GM19023 (cell line): ENCODE results near the gene ZNF70.
"Not testable (repeated sequence)": the region's sequence is repeated elsewhere in the genome, so short reads cannot be mapped to it uniquely, and the experiment has no call there.

ENCODE experiments used
- ATAC-seq: cut with Tn5 transposase; IDR thresholded peaks from one replicate; pipeline ENCODE4 v1.9.1; 2021; ENCODE audit warnings: mild to moderate bottlenecking, moderate library complexity; ENCODE audit not compliant: unreplicated experiment

Gene ZNF70

DNA sequence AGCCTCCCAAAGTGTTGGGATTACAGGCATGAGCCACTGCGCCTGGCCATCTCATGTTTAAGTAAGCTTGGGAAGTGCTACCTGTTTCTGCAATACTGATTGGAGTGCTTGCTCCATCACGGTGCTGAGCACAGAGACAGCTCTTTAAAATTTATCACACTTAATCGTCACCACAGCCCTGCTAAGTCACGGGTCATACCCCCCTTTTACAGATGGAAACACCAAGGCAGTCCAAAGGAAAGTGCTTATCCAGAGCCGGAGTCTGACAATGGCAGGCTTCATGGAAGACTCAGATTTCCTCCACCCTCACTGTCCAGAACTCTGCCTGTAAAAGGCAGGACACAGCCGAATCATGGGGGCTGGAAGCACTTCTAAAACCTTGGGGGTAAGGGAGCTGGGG is 9.1 kb upstream of the ZNF70 start:
- ATAC-seq = no peak

DNA sequence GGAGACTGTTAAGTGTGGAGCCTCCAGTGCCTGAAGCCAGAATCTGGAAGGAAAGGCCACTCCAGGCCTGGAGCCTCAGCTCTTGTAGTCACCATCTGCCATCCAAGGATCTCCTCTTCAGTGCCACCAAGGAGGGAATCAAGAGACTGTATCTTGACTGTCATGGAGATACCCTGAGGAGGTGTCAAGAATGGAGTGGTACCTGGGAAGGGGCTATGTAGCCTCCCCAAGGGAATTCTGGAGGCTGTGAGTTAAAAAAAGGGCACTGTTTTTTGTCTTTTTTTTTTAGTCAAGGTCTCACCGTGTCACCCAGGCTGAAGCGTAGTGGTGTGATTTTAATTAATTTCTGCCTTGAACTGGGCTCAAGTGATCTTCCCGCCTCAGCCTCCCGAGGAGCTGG is 8.7 kb upstream of the ZNF70 start:
- ATAC-seq = no peak

DNA sequence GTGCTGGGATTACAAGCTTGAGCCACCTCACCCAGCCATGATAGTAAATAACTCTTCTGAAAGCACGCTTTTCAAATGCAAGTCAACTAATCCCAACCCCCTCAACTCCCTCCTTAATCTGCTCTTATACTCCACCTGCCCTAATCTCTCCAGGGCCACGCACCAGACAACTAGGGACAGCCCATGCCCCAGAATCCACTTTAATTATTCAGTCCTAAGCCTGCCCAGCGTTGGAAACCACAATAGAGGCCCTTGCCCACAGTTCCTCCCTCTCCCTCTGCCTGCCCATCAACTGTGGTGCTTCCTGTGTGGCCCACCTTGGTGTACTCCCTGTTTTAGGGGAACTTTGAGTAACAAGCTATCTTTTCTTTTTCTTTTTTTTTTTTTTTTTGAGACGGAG is 6.0 kb upstream of the ZNF70 start:
- ATAC-seq = no peak

DNA sequence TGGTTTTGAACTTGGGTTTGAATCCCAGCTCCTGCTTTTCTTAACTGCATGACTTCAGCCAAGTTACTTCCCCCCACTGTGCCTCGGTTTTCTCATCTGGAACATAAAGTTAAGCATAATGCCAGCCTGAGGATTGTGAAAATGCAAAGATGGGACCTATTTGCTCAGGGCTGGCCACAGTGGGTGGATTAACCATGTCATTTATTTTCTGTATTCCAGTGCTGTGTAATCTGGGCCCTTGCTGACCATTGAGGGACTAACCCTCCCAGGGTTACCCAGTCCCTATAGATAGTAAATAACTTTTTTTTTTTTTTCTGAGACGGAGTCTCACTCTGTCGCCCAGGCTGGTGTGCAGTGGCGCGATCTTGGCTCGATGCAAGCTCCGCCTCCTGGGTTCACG is 4.8 kb upstream of the ZNF70 start:
- ATAC-seq = no peak

DNA sequence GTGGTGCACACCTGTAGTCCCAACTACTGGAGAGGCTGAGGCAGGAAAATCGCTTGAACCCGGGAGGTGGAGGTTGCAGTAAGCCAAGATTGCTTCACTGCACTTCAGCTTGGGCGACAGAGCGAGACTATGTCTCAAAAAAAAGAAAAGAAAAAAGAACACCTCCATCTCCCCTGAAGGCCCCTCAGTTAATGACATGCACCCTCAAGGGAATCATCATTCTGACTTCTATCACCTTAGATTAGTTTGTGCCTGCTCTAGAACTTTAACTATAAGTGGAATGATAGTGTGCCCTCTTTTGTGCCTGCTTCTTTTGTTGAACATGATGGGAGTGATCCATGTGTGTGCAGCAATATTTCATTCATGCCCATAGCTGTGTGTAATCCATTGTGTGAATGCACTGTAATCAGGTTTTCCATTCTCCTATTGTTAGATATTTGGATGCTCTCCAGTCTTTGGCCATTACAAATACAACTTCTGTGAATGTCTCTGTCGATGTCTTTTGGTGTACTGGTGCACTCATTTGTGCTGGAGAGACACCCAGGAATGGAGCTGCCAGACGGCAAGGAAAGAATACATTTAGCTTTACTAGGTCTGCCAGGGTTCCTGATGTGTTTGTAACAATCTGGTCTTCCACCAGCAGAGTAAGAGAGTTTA is 4.2 kb upstream of the ZNF70 start:
- no peak for ATAC-seq

DNA sequence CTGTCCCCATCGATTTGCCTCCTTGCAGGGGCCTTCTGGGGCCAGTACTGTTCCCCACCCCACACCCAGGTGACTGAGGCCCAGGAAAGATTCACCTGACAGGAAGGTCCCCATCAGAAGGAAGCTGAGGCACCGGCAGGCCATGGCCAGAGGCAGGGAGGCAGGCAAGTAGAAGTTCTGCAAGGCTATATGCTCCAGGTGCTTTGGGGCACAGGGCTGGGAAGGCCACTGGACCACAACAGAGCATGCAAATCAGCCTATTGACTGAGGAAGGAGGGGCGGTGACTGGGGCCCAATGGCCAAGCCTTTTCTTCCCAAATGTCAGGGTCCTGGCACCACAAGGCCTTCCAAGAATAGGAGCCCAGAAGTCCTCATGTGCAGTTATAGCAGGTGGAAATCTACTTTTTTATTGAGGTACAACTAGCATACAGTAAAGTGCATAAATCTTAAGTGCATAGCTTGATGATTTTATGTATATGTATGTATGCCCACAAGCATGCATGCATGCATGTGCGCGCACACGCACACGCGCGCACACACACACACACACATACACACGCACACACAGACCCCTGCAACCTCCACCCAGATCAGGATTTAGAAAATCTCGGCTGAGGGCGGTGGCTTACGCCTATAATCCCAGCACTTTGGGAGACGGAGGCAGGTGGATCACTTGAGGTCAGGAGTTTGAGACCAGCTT is 3.5 kb upstream of the ZNF70 start, which contains the start of gene VPREB3:
VPREB3 (minus strand) TSS at position 206 of the 700 bp plus-strand sequence; CDS start at position 144, 62 bp downstream.
- ATAC-seq = no peak

DNA sequence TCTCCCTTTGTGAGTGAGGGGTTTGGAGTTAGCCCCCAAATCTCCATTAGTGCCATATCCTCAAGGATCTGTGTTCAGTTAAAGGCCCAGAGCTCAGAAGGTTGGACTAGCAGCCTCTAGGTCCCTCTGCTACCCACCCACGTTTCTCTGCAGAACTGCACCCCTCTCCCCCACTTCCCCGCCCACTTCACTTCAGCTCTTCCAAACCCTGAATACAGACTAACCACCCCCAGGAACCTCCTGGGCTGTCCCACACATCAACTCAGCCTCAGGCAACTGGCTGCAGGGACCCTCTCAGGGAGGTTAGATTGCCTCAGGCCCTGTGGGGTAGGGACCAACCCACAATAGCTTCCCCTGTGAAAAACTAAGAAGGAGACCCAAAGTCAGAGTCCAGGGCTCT is 2.5 kb upstream of the ZNF70 start:
- no peak for ATAC-seq

DNA sequence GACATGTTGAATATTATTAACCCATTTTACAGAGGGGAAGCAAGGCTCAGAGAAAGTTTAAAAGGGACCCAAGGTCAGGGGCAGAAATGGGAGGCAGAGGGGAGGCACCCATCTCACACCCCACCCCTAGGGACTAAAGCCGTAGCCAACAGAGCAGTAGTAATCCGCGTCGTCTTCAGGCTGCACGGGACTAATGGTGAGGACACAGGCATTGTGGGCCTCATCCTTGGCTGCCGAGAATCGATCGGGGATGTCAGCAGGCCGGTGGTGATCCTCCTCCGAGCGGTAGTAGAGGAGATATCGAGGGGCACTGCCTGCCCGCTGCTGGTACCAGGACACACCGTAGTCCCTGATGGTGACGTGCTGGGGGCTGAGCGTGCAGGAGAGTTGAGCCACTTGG is 1.8 kb upstream of the ZNF70 start:
- no peak for ATAC-seq

DNA sequence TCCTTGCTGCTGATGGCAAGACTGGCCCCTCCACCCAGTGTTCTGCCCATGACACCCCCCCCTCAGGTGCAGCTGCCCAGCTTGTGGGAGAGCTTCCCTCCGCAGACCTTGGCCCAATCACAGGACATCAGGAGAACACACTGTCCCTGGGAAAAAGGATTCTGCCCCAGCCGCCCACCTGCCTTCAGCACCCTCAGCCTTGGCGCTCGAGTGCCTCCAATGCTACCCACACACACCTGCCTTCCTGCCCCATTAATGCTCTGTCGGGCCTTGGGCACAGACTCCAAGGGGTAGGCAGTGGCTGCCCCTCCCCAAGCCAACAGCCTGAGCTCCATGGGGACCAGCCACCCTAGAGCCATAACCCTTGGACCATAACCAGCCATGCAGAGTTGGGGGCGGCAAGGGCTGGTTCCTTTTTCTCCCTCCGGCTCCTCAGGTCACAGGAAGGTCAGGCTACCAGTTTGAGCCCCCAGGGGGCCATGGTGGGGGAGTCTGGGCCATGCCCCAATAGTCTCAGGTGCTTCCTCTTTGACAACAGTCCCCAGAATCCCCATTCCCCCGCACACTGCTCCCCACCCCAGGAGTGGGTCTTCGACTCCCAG is 1.3 kb upstream of the ZNF70 start:
- ATAC-seq = no peak

DNA sequence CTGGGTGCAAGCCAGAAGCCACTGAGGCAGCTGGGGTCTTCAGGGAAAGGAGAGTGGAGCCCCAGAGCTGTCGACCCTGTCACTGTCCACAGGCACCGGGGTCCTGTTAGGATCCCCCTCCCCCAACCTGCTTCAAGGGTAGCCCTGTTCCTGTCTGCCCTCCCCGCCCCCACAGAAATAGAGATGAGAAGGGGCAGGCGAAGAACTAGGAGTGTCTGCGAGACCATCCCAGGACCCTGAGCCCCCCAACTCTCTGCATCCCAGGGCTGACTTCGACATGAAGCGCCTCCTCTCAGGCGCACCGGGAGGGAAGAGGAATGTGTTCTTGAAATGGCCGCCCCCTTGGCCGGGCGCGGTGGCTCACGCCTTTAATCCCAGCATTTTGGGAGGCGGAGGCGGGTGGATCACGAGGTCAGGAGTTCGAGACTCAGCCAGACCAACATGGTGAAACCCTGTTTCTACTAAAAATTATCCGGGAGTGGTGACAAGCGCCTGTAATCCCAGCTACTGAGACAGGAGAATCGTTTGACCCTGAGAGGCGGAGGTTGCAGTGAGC is 607 bp upstream of the ZNF70 start:
- ATAC-seq = no peak

DNA sequence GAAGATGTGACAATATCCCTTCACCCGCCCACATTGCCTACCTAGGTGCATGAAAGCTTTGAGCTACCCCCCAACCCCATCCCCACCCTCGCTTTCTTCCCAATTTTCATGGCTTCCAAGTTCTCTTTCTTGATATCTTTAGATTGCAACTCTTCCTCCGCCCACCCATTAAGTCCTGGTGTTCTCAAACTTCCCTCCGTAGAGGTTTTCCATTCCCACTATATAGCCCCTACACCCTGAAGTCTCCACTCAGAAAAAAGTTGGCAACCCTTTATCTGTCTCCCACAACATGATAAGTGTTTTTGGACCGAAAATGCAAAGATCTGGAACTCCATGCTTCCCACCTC is 572 bp downstream of the ZNF70 start:
- ATAC-seq = no peak

DNA sequence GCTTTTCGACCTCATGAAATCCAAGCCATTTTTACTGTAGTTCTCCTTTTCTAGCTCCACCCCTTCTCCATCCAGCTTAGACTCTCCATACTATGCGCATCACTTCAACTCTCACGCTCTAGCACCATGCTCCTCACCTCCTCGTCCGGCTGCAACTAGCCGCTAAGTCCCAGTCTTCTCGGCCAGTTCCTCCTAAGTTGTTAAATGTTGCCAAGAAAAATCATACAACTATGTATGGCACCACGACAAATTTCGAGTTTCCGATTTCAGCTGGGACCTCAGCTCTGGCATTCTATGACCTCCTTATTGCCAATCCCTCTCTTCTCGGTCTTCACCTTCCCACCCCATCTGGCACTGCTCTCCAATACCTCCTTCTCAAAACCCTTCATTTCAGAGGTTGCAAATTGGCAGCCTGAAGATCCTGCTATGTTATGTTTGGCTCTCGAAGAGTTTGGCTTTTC is 1.0 kb downstream of the ZNF70 start:
- ATAC-seq = no peak

DNA sequence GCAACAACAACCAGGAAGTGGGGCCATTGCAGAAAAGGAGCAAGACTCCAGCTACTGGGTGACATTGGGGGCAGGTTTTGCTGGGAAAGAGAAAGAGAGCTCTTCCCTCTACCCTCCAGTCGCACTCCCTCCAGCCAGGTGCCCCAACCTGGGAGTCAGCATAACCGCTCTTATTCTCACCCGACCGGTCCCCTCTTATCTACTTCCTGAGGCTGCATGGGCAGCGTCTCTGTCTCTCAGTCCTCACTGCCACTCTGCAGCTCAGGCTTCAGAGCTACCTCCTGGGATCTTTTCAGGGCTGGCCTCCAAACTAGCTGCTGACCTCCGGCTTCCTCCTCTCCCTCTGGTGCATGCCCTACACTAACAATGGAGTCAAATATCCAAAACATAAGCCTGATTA is 5.1 kb downstream of the ZNF70 start:
- no peak for ATAC-seq

DNA sequence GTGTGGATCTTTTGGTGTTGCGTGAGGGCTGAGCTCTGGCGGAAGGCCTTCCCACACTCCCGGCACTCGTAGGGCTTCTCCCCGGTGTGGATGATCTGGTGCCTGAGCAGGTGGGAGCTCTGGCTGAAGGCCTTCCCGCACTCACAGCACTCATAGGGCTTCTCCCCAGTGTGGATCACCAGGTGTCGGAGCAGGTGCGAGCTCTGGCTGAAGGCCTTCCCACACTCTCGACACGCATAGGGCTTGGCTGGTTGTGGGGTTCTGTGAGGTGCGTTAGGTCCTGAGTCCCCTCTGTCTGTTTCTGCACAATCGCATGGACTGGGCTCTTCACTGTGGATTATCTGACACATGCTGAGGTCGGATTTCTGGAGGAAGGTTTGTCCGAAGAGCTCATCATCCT is 6.4 kb downstream of the ZNF70 start:
- ATAC-seq = no peak

DNA sequence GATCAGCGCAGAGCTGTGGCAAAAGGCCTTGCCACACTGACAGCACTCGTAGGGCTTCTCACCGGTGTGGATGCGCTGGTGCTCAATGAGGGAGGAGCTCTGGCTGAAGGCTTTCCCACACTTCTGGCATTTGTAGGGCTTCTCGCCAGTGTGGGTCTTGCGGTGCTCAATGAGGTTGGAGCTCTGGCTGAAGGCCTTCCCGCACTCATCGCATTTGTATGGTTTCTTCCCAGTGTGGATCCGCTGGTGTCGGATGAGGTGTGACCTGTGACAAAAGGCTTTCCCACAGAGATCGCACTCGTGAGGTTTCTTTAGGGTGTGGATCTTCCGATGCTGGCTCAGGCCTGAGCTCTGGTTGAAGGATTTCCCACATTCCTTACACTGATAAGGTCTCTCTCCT is 6.9 kb downstream of the ZNF70 start:
- ATAC-seq = no peak

DNA sequence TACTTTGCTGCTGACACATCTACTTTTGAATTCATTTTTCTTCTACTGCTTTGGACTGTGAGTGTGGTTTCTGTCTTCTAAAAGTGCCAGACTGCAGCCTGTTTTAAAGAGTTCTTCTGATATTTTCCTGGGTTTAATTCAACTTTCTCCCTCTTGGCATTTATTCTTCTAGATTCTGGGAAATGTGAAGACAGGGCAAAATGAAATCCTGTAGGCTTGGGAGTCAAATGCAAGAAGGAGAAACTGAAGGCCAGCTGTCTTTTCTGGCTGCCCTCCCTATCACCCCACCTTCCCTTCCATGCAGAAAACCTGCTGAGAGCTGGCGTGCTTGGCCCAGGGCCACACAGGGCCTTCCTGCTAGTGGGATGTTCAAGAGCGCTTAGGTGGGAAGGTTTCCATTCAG is 7.6 kb downstream of the ZNF70 start:
- no peak for ATAC-seq

DNA sequence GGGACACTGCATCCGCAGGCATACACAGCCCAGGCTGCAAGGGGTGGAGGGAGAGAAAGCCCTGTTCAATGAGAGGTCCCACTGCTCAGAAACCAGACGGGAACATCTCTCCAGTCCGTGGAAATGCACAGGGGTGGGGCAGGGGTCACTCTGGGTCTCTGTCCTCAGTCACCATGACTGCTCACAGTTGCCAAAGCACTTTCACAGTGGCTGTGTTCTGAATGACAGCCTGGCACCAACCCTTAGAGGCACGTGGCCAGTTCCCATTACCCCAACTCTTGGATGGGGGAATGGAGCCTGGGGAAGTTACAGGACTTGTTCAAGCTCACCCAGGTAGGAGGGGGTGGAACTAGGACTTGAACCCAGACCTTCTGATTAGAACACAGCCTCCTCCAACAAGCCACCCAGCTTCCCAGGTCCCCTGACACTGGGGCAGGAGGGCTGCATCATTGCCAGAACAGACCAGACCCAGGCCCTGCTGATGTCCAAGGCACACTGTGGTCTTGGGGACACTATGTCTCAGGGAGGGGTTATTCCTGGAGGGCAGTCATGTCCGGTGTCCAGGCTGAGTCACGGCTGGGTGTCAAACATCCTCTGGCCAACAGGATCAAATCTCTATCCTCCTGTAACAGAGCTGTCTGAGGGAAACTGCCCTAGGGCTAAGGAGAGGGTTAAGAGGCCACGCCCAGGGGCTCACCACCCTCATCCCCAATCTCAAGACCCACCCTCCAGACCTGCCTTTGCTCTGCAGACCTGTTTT is 8.2 kb downstream of the ZNF70 start:
- no peak for ATAC-seq

DNA sequence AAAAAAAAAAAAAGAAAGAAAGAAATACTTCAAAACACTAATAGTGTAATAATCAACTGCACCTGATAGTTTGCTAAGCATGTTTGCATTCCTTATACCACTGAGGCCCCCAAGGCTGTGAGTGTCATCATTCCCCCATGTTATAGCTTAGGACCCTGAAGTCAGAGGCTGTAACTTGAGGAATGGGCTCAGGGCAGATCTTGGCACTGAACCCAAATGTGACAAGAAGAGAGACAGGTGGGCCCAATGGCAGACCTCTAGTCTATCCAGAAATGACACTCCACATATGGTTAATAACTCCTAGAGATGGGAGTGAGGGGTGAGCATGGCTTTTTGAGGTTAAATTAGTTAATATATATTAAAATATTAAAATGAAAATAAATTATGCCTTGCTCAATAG is 13.2 kb downstream of the ZNF70 start:
- ATAC-seq = no peak

DNA sequence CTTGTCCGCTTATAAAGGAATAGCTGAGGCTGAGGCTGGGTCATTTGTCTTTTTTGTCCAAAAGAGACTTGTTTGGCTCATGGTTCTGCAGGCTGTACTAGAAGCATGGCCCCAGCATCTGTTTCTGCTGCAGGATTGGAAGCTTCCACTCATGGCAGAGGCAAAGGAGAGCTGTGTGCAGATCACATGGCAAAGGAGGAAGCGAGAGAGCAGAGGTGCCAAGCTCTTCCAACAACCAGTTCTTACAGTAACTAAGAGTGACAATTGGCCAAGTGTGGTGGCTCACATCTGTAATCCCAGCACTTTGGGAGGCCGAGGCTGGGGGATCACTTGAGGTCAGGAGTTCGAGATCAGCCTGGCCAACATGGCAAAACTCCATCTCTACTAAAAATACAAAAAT is 22.8 kb downstream of the ZNF70 start:
- ATAC-seq = not testable (repeated sequence)

DNA sequence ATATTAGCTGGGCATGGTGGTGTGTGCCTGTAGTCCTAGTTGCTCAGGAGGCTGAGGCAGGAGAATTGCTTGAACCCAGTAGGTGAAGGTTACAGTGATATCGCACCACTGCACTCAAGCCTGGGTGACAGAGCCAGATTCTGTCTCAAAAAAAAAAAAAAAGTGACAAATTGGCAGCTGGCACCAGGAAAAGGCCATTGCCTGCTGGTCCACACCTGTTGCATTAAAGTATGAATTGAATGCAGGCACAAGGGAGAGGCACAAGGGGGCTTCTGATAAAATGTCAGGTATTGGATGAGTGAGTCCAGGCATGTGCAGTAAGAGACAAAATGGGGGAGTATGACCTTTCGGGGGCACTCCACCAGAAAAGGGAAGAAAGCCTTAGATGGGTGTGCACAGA is 28.2 kb downstream of the ZNF70 start:
- ATAC-seq = no peak

DNA sequence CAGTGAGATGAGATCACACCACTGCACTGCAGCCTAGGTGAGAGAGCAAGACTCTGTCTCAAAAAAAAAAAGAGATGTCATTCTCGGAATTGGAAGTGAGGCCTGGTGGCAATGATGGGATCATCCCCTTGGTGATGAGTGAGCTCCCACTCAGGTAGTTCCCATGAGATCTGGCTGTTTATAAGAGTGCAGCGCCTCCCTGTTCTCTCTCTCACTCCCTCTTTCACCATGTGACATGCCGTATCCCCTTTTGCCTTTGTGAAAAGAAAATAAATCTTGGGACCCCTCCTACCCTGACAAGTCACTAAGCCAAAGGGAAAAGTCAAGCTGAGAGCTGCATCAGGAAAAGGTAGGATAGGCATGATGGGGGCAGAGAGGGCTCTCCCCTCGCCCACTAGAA is 28.8 kb downstream of the ZNF70 start:
- ATAC-seq = no peak
